ENCODE data around the gene HORMAD2. TPM values are rescaled to one million over a fixed set of nuclear protein-coding genes. Genes with fewer than 3 reads are reported as not detected.

The HORMAD2 gene
- total RNA-seq (not detected), polyA plus RNA-seq (not detected)

GRCh38 chr22:30079952-30080533 lies at the start of gene HORMAD2:
Gene HORMAD2, plus strand, starts transcription at chr22:30080464. Its CDS starts 13,489 bp downstream, at chr22:30093953.
- Histone ChIP-seq H3K9me3 (ENCODE audit: control insufficient read depth in 1 of 2, low read length in 2 of 2) (no peaks in the 10 kb centered on the region), H3K27me3 (ENCODE audit: insufficient read depth, low read length) (no peaks in the 10 kb centered on the region), H3K36me3 (ENCODE audit: insufficient read depth, low read length) (no peaks in the 10 kb centered on the region), H3K27ac (ENCODE audit: low read depth, low read length) (no peak within 1 kb of the TSS), H3K4me1 (ENCODE audit: insufficient read depth, low read length) (peaks cover 16% of the 10 kb centered on the region), H3K4me3 (ENCODE audit: low read length in 2 of 2) (no peak within 1 kb of the TSS)
- ChIA-PET CTCF (ENCODE audit: partially characterized antibody) (interaction anchor here (1.9 kb wide), 1 partner anchor 9 kb away, joined by 7 read pairs; no protein-coding TSS in a partner anchor), POLR2A (ENCODE audit: partially characterized antibody) (interaction anchor here (1.0 kb wide), 1 partner anchor 18 kb away, joined by 3 read pairs; no protein-coding TSS in a partner anchor)
- Mint-ChIP-seq H3K27me3 (no peaks in the 10 kb centered on the region), H3K4me3 (no peak within 1 kb of the TSS), H3K4me1 (peaks cover 9 to 23% (median 14%) of the 10 kb centered on the region in 4 donors), H3K9me3 (peaks cover 0 to 6% (median 0%) of the 10 kb centered on the region in 8 donors), H3K27ac (no peak within 1 kb of the TSS), H3K36me3 (no peaks in the 10 kb centered on the region)
- intact Hi-C loops (cut with micrococcal nuclease), result no loop called here
- DNase-seq, result no peak

- Mint-ChIP-seq H3K4me3 (no peak overlapping the region), H3K4me1 (peaks cover 0 to 7% (median 1%) of the 10 kb centered on the region in 4 donors), H3K27me3 (no peaks in the 10 kb centered on the region), H3K27ac (no peak overlapping the region), H3K36me3 (peaks cover 14 to 26% of the 10 kb centered on the region in 2 donors), H3K9me3 (no peaks in the 10 kb centered on the region)
- no peak overlapping the region for H3K4me3 ChIP-seq (ENCODE audit: low read length in 2 of 2)
- intact Hi-C loops (cut with micrococcal nuclease), result no loop called here
- H3K27ac ChIP-seq (ENCODE audit: low read depth, low read length), result no peak overlapping the region
- no peak for DNase-seq
- H3K27me3 ChIP-seq (ENCODE audit: insufficient read depth, low read length), result no peaks in the 10 kb centered on the region
- H3K4me1 ChIP-seq (ENCODE audit: insufficient read depth, low read length), result no peaks in the 10 kb centered on the region
- POLR2A ChIA-PET (ENCODE audit: partially characterized antibody), result no interaction called here
- no peaks in the 10 kb centered on the region for H3K9me3 ChIP-seq (ENCODE audit: control insufficient read depth in 1 of 2, low read length in 2 of 2)
- CTCF ChIA-PET (ENCODE audit: partially characterized antibody), result no interaction called here
- H3K36me3 ChIP-seq (ENCODE audit: insufficient read depth, low read length), result peaks cover 2% of the 10 kb centered on the region
Measured at GRCh38 chr22:30031328-30031727, 48.9 kb upstream of the HORMAD2 start.

- no peak for DNase-seq
- POLR2A ChIA-PET (ENCODE audit: partially characterized antibody), result no interaction called here
Measured at GRCh38 chr22:30031764-30032455, 48.4 kb upstream of the HORMAD2 start.

GRCh38 chr22:30033137-30033536 lies 47.1 kb upstream of the HORMAD2 start:
- H3K4me1 Mint-ChIP-seq, result no peaks in the 10 kb centered on the region
- Histone ChIP-seq H3K27me3 (ENCODE audit: insufficient read depth, low read length) (no peaks in the 10 kb centered on the region), H3K27ac (ENCODE audit: low read depth, low read length) (no peak overlapping the region), H3K36me3 (ENCODE audit: insufficient read depth, low read length) (no peaks in the 10 kb centered on the region), H3K9me3 (ENCODE audit: control insufficient read depth in 1 of 2, low read length in 2 of 2) (no peaks in the 10 kb centered on the region), H3K4me1 (ENCODE audit: insufficient read depth, low read length) (no peaks in the 10 kb centered on the region), H3K4me3 (ENCODE audit: low read length in 2 of 2) (no peak overlapping the region)
- no peaks in the 10 kb centered on the region for H3K9me3 Mint-ChIP-seq
- POLR2A ChIA-PET (ENCODE audit: partially characterized antibody), result interaction anchor here (1.0 kb wide), 1 partner anchor 46 kb away, joined by 5 read pairs; no protein-coding TSS in a partner anchor
- DNase-seq, result no peak
- intact Hi-C loops (cut with micrococcal nuclease), result no loop called here
- peak overlapping the region in 2 of 7 donors; percentile 1 to 10 for H3K27ac Mint-ChIP-seq
- no peak overlapping the region for H3K4me3 Mint-ChIP-seq
- H3K27me3 Mint-ChIP-seq, result no peaks in the 10 kb centered on the region
- CTCF ChIA-PET (ENCODE audit: partially characterized antibody), result no interaction called here
- peaks cover 7 to 9% of the 10 kb centered on the region in 2 donors for H3K36me3 Mint-ChIP-seq

More at GRCh38 chr22:30031764-30032455, 48.4 kb upstream of the HORMAD2 start:
- no peaks in the 10 kb centered on the region for H3K27me3 ChIP-seq (ENCODE audit: insufficient read depth, low read length)
- Mint-ChIP-seq H3K9me3 (no peaks in the 10 kb centered on the region), H3K36me3 (peaks cover 11 to 20% of the 10 kb centered on the region in 2 donors), H3K27ac (peak overlapping the region in 1 of 7 donors; percentile 48), H3K27me3 (no peaks in the 10 kb centered on the region), H3K4me3 (no peak overlapping the region), H3K4me1 (peaks cover 0 to 3% (median under 1%) of the 10 kb centered on the region in 4 donors)
- no peak overlapping the region for H3K27ac ChIP-seq (ENCODE audit: low read depth, low read length)
- no peaks in the 10 kb centered on the region for H3K9me3 ChIP-seq (ENCODE audit: control insufficient read depth in 1 of 2, low read length in 2 of 2)
- H3K4me1 ChIP-seq (ENCODE audit: insufficient read depth, low read length), result no peaks in the 10 kb centered on the region
- no peak overlapping the region for H3K4me3 ChIP-seq (ENCODE audit: low read length in 2 of 2)
- H3K36me3 ChIP-seq (ENCODE audit: insufficient read depth, low read length), result no peaks in the 10 kb centered on the region
- intact Hi-C loops (cut with micrococcal nuclease), result no loop called here
- CTCF ChIA-PET (ENCODE audit: partially characterized antibody), result no interaction called here

- no peak overlapping the region for H3K27ac Mint-ChIP-seq
- peak overlapping the region in 2 of 8 donors; percentile 8 to 9 for H3K4me3 Mint-ChIP-seq
- H3K27me3 ChIP-seq (ENCODE audit: insufficient read depth, low read length), result no peaks in the 10 kb centered on the region
- H3K27me3 Mint-ChIP-seq, result no peaks in the 10 kb centered on the region
- ChIA-PET POLR2A (ENCODE audit: partially characterized antibody) (interaction anchor here (1.0 kb wide), 1 partner anchor 45 kb away, joined by 5 read pairs; no protein-coding TSS in a partner anchor), CTCF (ENCODE audit: partially characterized antibody) (no interaction called here)
- no peaks in the 10 kb centered on the region for H3K4me1 Mint-ChIP-seq
- intact Hi-C loops (cut with micrococcal nuclease), result no loop called here
- H3K36me3 Mint-ChIP-seq, result peaks cover 4 to 7% of the 10 kb centered on the region in 2 donors
- no peak overlapping the region for H3K4me3 ChIP-seq (ENCODE audit: low read length in 2 of 2)
- no peak for DNase-seq
- H3K36me3 ChIP-seq (ENCODE audit: insufficient read depth, low read length), result no peaks in the 10 kb centered on the region
- H3K9me3 ChIP-seq (ENCODE audit: control insufficient read depth in 1 of 2, low read length in 2 of 2), result no peaks in the 10 kb centered on the region
- H3K4me1 ChIP-seq (ENCODE audit: insufficient read depth, low read length), result no peaks in the 10 kb centered on the region
- H3K27ac ChIP-seq (ENCODE audit: low read depth, low read length), result no peak overlapping the region
- H3K9me3 Mint-ChIP-seq, result no peaks in the 10 kb centered on the region
Measured at GRCh38 chr22:30033901-30034300, 46.4 kb upstream of the HORMAD2 start.

- Histone ChIP-seq H3K4me3 (ENCODE audit: low read length in 2 of 2) (no peak overlapping the region), H3K9me3 (ENCODE audit: control insufficient read depth in 1 of 2, low read length in 2 of 2) (no peaks in the 10 kb centered on the region), H3K27me3 (ENCODE audit: insufficient read depth, low read length) (no peaks in the 10 kb centered on the region), H3K27ac (ENCODE audit: low read depth, low read length) (no peak overlapping the region), H3K4me1 (ENCODE audit: insufficient read depth, low read length) (no peaks in the 10 kb centered on the region), H3K36me3 (ENCODE audit: insufficient read depth, low read length) (no peaks in the 10 kb centered on the region)
- peak overlapping the region in 1 of 7 donors; percentile 74 for H3K27ac Mint-ChIP-seq
- intact Hi-C loops (cut with micrococcal nuclease), result no loop called here
- ChIA-PET CTCF (ENCODE audit: partially characterized antibody) (no interaction called here), POLR2A (ENCODE audit: partially characterized antibody) (interaction anchor here (0.6 to 0.9 kb wide), 2 partner anchors 13 to 16 kb away, joined by 3 read pairs; no protein-coding TSS in a partner anchor)
- peaks cover 0 to 7% of the 10 kb centered on the region in 2 donors for H3K36me3 Mint-ChIP-seq
- H3K27me3 Mint-ChIP-seq, result peaks cover 2 to 4% of the 10 kb centered on the region in 2 donors
- no peak for DNase-seq
- H3K4me3 Mint-ChIP-seq, result no peak overlapping the region
- H3K9me3 Mint-ChIP-seq, result no peaks in the 10 kb centered on the region
- no peaks in the 10 kb centered on the region for H3K4me1 Mint-ChIP-seq
Measured at GRCh38 chr22:30036656-30037055, 43.6 kb upstream of the HORMAD2 start.

- Histone ChIP-seq H3K4me1 (ENCODE audit: insufficient read depth, low read length) (no peaks in the 10 kb centered on the region), H3K9me3 (ENCODE audit: control insufficient read depth in 1 of 2, low read length in 2 of 2) (no peaks in the 10 kb centered on the region), H3K27ac (ENCODE audit: low read depth, low read length) (no peak overlapping the region), H3K36me3 (ENCODE audit: insufficient read depth, low read length) (no peaks in the 10 kb centered on the region), H3K4me3 (ENCODE audit: low read length in 2 of 2) (no peak overlapping the region), H3K27me3 (ENCODE audit: insufficient read depth, low read length) (no peaks in the 10 kb centered on the region)
- Mint-ChIP-seq H3K9me3 (peaks cover 0 to 3% (median 0%) of the 10 kb centered on the region in 8 donors), H3K4me1 (no peaks in the 10 kb centered on the region), H3K27me3 (peaks cover 6 to 11% of the 10 kb centered on the region in 2 donors), H3K4me3 (no peak overlapping the region), H3K36me3 (peaks cover 0 to 7% of the 10 kb centered on the region in 2 donors), H3K27ac (peak overlapping the region in 1 of 7 donors; percentile 33)
- intact Hi-C loops (cut with micrococcal nuclease), result no loop called here
- no peak for DNase-seq
- POLR2A ChIA-PET (ENCODE audit: partially characterized antibody), result no interaction called here
- CTCF ChIA-PET (ENCODE audit: partially characterized antibody), result no interaction called here
Measured at GRCh38 chr22:30038219-30038618, 42.0 kb upstream of the HORMAD2 start.

All from CD4-positive, alpha-beta memory T cell (primary cell).